Measurements from ENCODE around the gene DDX52. TPM values are rescaled to one million over a fixed set of nuclear protein-coding genes. Genes with fewer than 3 reads are reported as not detected.
A peak's percentile ranks its signal among the peaks of the same experiment; 100 is the strongest.

DDX52 gene
- total and polyA plus RNA-seq, 2 of the 13 experiments (the other 11 are each of a cell fraction or from before 2014, with no cell fraction given), result 8.9 to 36.1 TPM

GRCh38 chr17:37683454-37683984, 40.3 kb upstream of the DDX52 start (continued):
- no peak for TF ChIP-seq ZNF512B (CRISPR knock-in tag; IDR thresholded peaks at IDR 0.05; ENCODE audit: borderline replicate concordance)
- TF ChIP-seq ZNF878 (CRISPR knock-in tag; IDR thresholded peaks at IDR 0.05), result no peak; the same call in 1 of the 2 replicates
- TF ChIP-seq MNT (IDR thresholded peaks at IDR 0.05), result 0 out of 2 replicates have a peak, but pooled peaks have one; percentile 19
- TF ChIP-seq MIER2 (CRISPR knock-in tag; IDR thresholded peaks at IDR 0.05), result no peak
- no peak for TF ChIP-seq ZBTB25 (CRISPR knock-in tag; IDR thresholded peaks at IDR 0.05)
- TF ChIP-seq BRD4 (CRISPR knock-in tag; IDR thresholded peaks at IDR 0.05), result no peak
- TF ChIP-seq HNF1A (IDR thresholded peaks at IDR 0.05; ENCODE audit: low read depth), result no peak
- no peak; the same call in 1 of the 2 replicates for TF ChIP-seq HNF1A (CRISPR knock-in tag; IDR thresholded peaks at IDR 0.05; ENCODE audit: borderline replicate concordance)
- no peak for TF ChIP-seq NCOA1 (CRISPR knock-in tag; IDR thresholded peaks at IDR 0.05)
- no peak for TF ChIP-seq NBN (conservative IDR thresholded peaks at IDR 0.05)
- no peak for TF ChIP-seq NFATC3 (CRISPR knock-in tag; IDR thresholded peaks at IDR 0.05)
- TF ChIP-seq ZNF274 (CRISPR knock-in tag; IDR thresholded peaks at IDR 0.05), result no peak
- no peak for TF ChIP-seq ZNF276 (CRISPR knock-in tag; IDR thresholded peaks at IDR 0.05; ENCODE audit: low read depth)
- TF ChIP-seq PAXIP1 (CRISPR knock-in tag; conservative IDR thresholded peaks at IDR 0.05), result peak; percentile 86

Measured in HepG2 (cell line).